Astrocyte of the spinal cord (primary cell): Measurements from ENCODE around the gene TP53I13.

ENCODE experiments used
- DNase-seq: peaks from one replicate; pipeline ENCODE4 v3.0.0; 2011; ENCODE audit warnings: low read depth, low spot score
- H3K4me3 ChIP-seq: 2 replicates; pipeline ENCODE4 v1.5.1; 2011; ENCODE audit warnings: low read depth, mild to moderate bottlenecking, low read length, moderate library complexity
- CTCF ChIP-seq: IDR thresholded peaks from 2 replicates; pipeline ENCODE4 v1.5.1; 2012; ENCODE audit warnings: low read depth, mild to moderate bottlenecking, low read length, inconsistent platforms
- in situ Hi-C: cut with HindIII; loops from 2 replicates; pipeline ENCODE4 v1.10.0; 2017; ENCODE audit warnings: low sequenced_read_pairs

TP53I13 gene

GRCh38 chr17:29575511-29576213 lies 7.2 kb downstream of the TP53I13 start:
- in situ Hi-C loops = no loop called here
- no peak overlapping the region for H3K4me3 ChIP-seq
- TF ChIP-seq CTCF = no peak
- DNase-seq = no peak

GRCh38 chr17:29576214-29577000 lies 7.9 kb downstream of the TP53I13 start:
- no peak for TF ChIP-seq CTCF
- H3K4me3 ChIP-seq = no peak overlapping the region
- in situ Hi-C loops = no loop called here
- DNase-seq = no peak

- TF ChIP-seq CTCF = no peak
- H3K4me3 ChIP-seq = no peak overlapping the region
- in situ Hi-C loops = no loop called here
- no peak for DNase-seq
These were observed 8.5 kb downstream of the TP53I13 start for GRCh38 chr17:29577001-29577370.

GRCh38 chr17:29577385-29578211 lies 9.1 kb downstream of the TP53I13 start:
- H3K4me3 ChIP-seq = no peak overlapping the region
- in situ Hi-C loops = no loop called here
- no peak for DNase-seq
- TF ChIP-seq CTCF = no peak

- TF ChIP-seq CTCF = no peak
- no peak for DNase-seq
- in situ Hi-C loops = no loop called here
- no peak overlapping the region for H3K4me3 ChIP-seq
These were observed 10.4 kb downstream of the TP53I13 start for GRCh38 chr17:29578626-29579485.
